Memory B cell (primary cell): Measurements from ENCODE around the gene DCAF5.

Experiments
- ATAC-seq: fragments of 150-1000 bp; cut with Tn5 transposase; 2 replicates; pipeline ENCODE4 v1.10.0; 2021; ENCODE audit warnings: low read depth, mild to moderate bottlenecking, moderate library complexity
- DNase-seq, 2 donors: peaks; one replicate each; pipeline ENCODE4 v3.0.0; 2022; ENCODE audit warnings: low spot score in 2 of 2
- H3K27ac Mint-ChIP-seq: one replicate; pipeline ENCODE4 v1.8.0; 2022; ENCODE audit warnings: mild to moderate bottlenecking, moderate library complexity, mixed read lengths
- H3K27me3 Mint-ChIP-seq: one replicate; pipeline ENCODE4 v1.8.0; 2022; ENCODE audit warnings: mixed read lengths
- H3K36me3 Mint-ChIP-seq: one replicate; pipeline ENCODE4 v1.8.0; 2022; ENCODE audit warnings: mild to moderate bottlenecking, mixed read lengths
- H3K4me1 Mint-ChIP-seq: one replicate; pipeline ENCODE4 v1.8.0; 2022; ENCODE audit warnings: mixed read lengths
- H3K4me3 Mint-ChIP-seq: one replicate; pipeline ENCODE4 v1.8.0; 2022; ENCODE audit warnings: mild to moderate bottlenecking, moderate library complexity, mixed read lengths
- H3K9me3 Mint-ChIP-seq: one replicate; pipeline ENCODE4 v1.8.0; 2022; ENCODE audit warnings: mixed read lengths

DCAF5 gene

DNA sequence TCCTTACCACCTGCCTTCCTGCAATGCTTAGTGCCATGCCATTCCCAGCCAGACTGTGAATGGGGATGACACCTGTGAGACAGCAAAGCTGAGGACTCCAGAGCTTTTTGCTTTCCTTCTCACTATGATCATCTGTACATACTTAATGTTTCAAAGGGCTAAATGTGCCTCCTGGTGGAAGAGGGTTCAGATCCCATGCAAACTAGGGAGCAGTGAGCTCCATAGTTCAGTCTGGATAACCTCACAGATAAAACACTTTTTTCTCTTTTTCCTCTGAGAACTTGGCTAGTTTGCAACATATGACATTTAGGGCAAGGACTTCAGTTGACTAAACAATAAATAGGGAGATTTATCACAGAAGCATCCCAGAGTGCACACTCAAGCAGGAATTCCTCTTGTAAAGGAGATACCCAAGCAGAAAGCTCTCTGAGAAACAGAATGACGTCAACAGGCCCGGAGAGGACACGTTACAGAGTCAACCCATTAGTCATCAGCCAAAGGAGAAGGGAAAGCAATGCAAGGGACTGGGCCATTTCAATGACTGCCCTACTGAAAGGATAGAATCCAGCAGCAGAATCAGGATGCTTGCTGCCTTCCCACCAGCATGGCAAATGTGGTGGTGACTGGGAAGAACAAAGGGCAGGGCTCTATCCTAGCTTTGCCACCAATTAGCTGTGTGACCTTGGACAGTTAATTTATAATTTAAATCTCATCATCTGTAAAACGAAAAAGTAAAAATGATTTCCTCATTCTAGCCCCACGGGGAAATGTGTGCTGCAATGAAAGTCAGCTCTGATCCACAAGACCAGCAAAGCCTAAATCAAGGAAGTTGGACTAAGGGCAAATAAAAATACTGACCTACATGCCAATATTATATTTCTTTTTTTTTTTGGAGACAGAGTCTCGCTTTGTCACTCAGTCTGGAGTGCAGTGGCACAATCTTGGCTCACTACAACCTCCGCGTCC lies 93.0 kb downstream of the DCAF5 start:
- Mint-ChIP-seq H3K4me3 (no peak overlapping the region), H3K27ac (no peak overlapping the region), H3K9me3 (no peaks in the 10 kb centered on the region), H3K27me3 (no peaks in the 10 kb centered on the region), H3K36me3 (peaks cover 49% of the 10 kb centered on the region), H3K4me1 (no peaks in the 10 kb centered on the region)
- ATAC-seq (no peak), DNase-seq (no peak)

GRCh38 chr14:69055999-69056788 lies 96.7 kb downstream of the DCAF5 start:
- ATAC-seq (no peak), DNase-seq (no peak)
- H3K27ac Mint-ChIP-seq = peak overlapping the region; percentile 36
- H3K9me3 Mint-ChIP-seq = no peaks in the 10 kb centered on the region
- H3K27me3 Mint-ChIP-seq = no peaks in the 10 kb centered on the region
- H3K4me1 Mint-ChIP-seq = peaks cover 9% of the 10 kb centered on the region
- H3K36me3 Mint-ChIP-seq = peaks cover 52% of the 10 kb centered on the region
- H3K4me3 Mint-ChIP-seq = no peak overlapping the region

DNA sequence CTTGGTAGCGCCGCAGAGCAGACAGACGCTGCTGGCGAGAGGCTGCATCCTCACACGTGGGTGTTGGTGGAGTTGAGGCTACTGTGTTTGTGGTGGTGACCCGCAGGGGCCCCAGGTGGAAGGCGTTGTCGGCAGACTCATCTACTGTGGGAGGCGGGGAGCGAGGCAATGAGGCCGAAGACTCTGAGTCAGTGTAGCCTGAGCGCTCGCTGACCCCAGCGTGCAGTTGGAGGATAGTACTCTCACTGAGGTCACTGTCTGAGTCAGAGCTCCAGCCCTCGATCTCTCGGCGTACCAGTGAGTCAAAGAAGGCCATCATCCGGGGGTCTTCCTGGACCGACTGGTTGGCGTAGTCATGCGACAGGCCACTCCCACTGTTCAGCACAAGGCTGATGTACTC lies 97.8 kb downstream of the DCAF5 start:
- Mint-ChIP-seq H3K4me1 (peaks cover 13% of the 10 kb centered on the region), H3K27me3 (no peaks in the 10 kb centered on the region), H3K9me3 (no peaks in the 10 kb centered on the region), H3K36me3 (peaks cover 52% of the 10 kb centered on the region), H3K4me3 (no peak overlapping the region), H3K27ac (no peak overlapping the region)
- ATAC-seq (no peak), DNase-seq (no peak)

- no peak for DNase-seq
- Mint-ChIP-seq H3K27me3 (no peaks in the 10 kb centered on the region), H3K4me1 (peaks cover 13% of the 10 kb centered on the region), H3K9me3 (no peaks in the 10 kb centered on the region), H3K27ac (no peak overlapping the region), H3K4me3 (no peak overlapping the region), H3K36me3 (peaks cover 42% of the 10 kb centered on the region)
- ATAC-seq = no peak
Observed at GRCh38 chr14:69054030-69054429, 98.9 kb downstream of the DCAF5 start.

DNA sequence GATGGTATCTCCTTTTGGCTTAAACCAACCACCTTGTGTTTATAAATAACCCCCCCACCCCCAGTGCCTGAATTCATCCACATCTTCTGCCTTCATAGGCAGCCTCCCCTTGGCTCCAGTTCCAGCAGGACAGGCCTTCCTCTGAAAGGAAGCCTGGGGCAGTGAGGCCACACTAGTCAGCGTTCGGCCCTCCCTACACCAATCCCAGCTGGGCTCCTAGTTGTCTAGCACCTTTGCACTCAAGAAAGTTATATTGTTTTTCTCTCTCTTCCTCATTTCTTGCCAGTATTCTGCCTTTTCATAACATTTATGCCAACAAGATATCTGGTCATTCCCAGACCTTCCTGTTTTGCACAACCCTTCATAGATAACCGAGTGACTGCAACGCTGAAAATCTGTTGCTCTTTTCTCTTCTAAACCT lies 100.7 kb downstream of the DCAF5 start:
- Mint-ChIP-seq H3K4me1 (peaks cover 13% of the 10 kb centered on the region), H3K9me3 (no peaks in the 10 kb centered on the region), H3K27ac (peak overlapping the region; percentile 76), H3K4me3 (no peak overlapping the region), H3K36me3 (peaks cover 38% of the 10 kb centered on the region), H3K27me3 (no peaks in the 10 kb centered on the region)
- ATAC-seq (no peak), DNase-seq (no peak)

- DNase-seq (no peak), ATAC-seq (no peak)
- Mint-ChIP-seq H3K4me3 (no peak overlapping the region), H3K9me3 (no peaks in the 10 kb centered on the region), H3K36me3 (peaks cover 24% of the 10 kb centered on the region), H3K4me1 (peaks cover 13% of the 10 kb centered on the region), H3K27me3 (no peaks in the 10 kb centered on the region), H3K27ac (no peak overlapping the region)
Observed at GRCh38 chr14:69050240-69051184, 102.4 kb downstream of the DCAF5 start.

DNA sequence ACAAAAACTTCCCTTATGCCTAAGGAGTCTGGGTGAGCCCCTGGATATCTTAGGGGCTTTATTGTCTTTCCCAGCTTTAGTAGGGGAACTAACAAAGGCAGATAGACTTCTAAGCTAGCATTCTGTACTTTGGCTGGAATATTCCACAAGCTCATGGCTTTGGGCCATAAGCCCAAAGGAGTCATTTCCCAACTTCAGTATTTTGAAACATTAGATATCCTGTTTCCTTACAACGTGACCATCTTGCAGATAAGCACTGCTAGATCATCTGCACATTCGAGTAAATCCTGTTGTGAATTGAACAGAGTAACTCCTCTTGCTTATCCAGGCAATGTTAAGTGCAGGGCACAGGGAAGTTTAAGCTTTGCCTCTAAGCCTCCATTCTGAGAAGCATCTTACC lies 103.2 kb downstream of the DCAF5 start:
- H3K9me3 Mint-ChIP-seq = no peaks in the 10 kb centered on the region
- no peaks in the 10 kb centered on the region for H3K27me3 Mint-ChIP-seq
- DNase-seq (no peak), ATAC-seq (no peak)
- no peak overlapping the region for H3K4me3 Mint-ChIP-seq
- H3K4me1 Mint-ChIP-seq = peaks cover 13% of the 10 kb centered on the region
- H3K27ac Mint-ChIP-seq = no peak overlapping the region
- peaks cover 16% of the 10 kb centered on the region for H3K36me3 Mint-ChIP-seq

DNA sequence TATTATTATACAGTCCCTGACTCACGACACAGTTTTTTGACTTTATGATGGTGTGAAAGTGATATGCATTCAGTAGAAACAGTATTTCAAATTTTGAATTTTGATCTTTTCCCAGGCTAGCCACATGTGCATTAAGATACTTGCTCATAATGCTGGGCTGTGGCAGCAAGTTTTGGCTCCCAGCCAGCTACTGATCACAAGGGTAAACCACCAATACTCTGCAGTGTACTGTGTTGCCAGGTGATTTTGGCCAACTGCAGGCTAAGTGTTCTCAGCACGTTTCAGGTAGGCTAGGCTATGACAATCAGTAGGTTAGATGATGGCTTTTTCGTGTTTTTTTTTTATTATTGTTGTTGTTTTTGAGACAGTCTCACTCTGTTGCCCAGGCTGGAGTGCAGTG lies 104.5 kb downstream of the DCAF5 start:
- no peak overlapping the region for H3K27ac Mint-ChIP-seq
- DNase-seq (no peak), ATAC-seq (peak; percentile 39)
- H3K4me1 Mint-ChIP-seq = peaks cover 13% of the 10 kb centered on the region
- peaks cover 5% of the 10 kb centered on the region for H3K27me3 Mint-ChIP-seq
- H3K9me3 Mint-ChIP-seq = no peaks in the 10 kb centered on the region
- no peak overlapping the region for H3K4me3 Mint-ChIP-seq
- peaks cover 7% of the 10 kb centered on the region for H3K36me3 Mint-ChIP-seq

DNA sequence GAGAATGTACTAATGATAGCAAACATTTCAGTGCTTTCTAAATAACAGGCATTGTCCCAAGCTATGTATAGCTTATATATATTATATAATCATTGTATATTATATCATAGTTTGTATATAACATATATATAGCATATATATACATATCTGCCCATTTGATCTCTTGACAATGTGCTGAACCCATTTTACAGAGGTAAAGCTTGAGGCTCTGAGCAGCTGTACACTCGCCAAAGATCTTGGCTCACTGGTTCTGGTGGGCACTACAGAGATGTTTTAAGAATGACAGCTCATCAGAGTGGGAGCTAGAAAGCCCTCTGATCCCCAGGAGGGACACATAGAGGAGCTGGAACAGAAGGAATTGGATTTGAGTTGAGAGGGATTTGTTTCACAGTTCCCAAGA lies 105.7 kb downstream of the DCAF5 start:
- Mint-ChIP-seq H3K9me3 (no peaks in the 10 kb centered on the region), H3K4me3 (no peak overlapping the region), H3K27ac (no peak overlapping the region), H3K27me3 (peaks cover 5% of the 10 kb centered on the region), H3K4me1 (peaks cover 8% of the 10 kb centered on the region), H3K36me3 (no peaks in the 10 kb centered on the region)
- ATAC-seq (no peak), DNase-seq (no peak)

DNA sequence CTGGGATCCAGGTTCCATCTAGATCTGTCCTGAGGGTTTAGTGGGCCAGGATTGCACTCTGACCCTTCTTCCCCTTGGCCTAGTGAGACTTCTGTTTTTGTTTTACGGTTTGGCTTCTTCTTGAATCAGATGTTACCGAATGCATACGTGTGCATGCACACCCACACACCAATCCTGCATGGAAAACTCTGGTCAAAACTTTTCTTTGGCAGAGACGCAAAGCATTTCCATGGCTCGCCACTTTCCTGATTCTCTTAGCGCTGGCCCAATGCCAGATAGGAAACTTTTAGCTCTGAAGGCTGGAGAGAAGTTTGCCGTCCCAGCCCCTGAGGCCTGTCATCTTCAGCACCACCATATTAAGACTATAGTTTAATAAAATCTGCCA lies 106.5 kb downstream of the DCAF5 start:
- H3K27ac Mint-ChIP-seq = no peak overlapping the region
- ATAC-seq = no peak

GRCh38 chr14:69045857-69046475 lies 107.0 kb downstream of the DCAF5 start:
- H3K4me3 Mint-ChIP-seq = no peak overlapping the region
- H3K36me3 Mint-ChIP-seq = no peaks in the 10 kb centered on the region
- ATAC-seq = no peak
- H3K4me1 Mint-ChIP-seq = peaks cover 4% of the 10 kb centered on the region
- H3K27me3 Mint-ChIP-seq = peaks cover 9% of the 10 kb centered on the region
- H3K9me3 Mint-ChIP-seq = no peaks in the 10 kb centered on the region
- no peak overlapping the region for H3K27ac Mint-ChIP-seq
- DNase-seq = no peak

More for the DNA sequence above, 106.5 kb downstream of the DCAF5 start:
- Mint-ChIP-seq H3K4me1 (peaks cover 4% of the 10 kb centered on the region), H3K27me3 (peaks cover 9% of the 10 kb centered on the region), H3K36me3 (no peaks in the 10 kb centered on the region), H3K9me3 (no peaks in the 10 kb centered on the region), H3K4me3 (no peak overlapping the region)
- DNase-seq = no peak

DNA sequence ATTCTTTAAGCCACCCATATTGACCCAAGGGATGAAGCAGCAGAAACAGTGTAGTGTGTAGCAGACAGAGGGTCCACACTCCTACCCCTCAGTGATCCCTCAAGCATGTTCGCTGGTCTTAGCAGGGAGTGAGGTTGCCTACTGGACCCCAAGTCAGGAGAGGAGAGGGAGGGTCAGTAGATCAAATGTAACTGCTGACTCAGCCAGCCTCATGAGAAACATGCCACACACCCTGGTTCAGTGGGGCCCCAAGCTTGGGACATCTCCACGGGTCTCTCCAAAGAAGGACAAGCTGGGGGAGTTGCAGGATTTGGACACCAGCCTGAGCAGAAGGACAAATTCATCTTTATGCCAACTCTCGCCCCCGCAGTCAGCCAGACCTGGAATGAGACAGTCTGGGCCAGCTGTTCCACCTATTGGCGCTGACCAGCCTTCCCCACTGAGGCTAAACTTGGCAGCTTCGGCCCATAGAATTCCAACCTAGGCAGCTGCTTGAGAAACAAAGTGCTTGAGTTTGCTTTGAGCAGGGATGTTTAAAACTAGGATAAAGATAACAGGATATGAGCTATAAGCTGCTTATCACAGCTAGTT lies 107.9 kb downstream of the DCAF5 start:
- Mint-ChIP-seq H3K27ac (no peak overlapping the region), H3K4me3 (no peak overlapping the region), H3K27me3 (peaks cover 9% of the 10 kb centered on the region), H3K4me1 (no peaks in the 10 kb centered on the region), H3K9me3 (no peaks in the 10 kb centered on the region), H3K36me3 (no peaks in the 10 kb centered on the region)
- ATAC-seq (no peak), DNase-seq (no peak)

GRCh38 chr14:69044296-69044695 lies 108.6 kb downstream of the DCAF5 start:
- Mint-ChIP-seq H3K27me3 (peaks cover 9% of the 10 kb centered on the region), H3K9me3 (no peaks in the 10 kb centered on the region), H3K36me3 (no peaks in the 10 kb centered on the region), H3K27ac (no peak overlapping the region), H3K4me1 (no peaks in the 10 kb centered on the region), H3K4me3 (no peak overlapping the region)
- DNase-seq (no peak), ATAC-seq (no peak)
